Stimulated activated CD8-positive, alpha-beta memory T cell treated with anti-CD3 and anti-CD28 coated beads, Interleukin-7, amount 100 ng/mL, for 24 hours (primary cell): ENCODE data around the gene FERMT3.
"Not testable (repeated sequence)": the region's sequence is repeated elsewhere in the genome, so short reads cannot be mapped to it uniquely, and the experiment has no call there.

ENCODE experiments used
- DNase-seq: peaks from one replicate; pipeline ENCODE4 v3.0.0-alpha.2; 2020; ENCODE audit warnings: low read depth

Gene FERMT3

GRCh38 chr11:64235437-64236161, 29.1 kb downstream of the FERMT3 start:
- no peak for DNase-seq

- DNase-seq, result no peak
These were observed 31.0 kb downstream of the FERMT3 start for GRCh38 chr11:64237484-64237951.

GRCh38 chr11:64238076-64238475, 31.6 kb downstream of the FERMT3 start:
- no peak for DNase-seq

GRCh38 chr11:64238999-64239398, 32.5 kb downstream of the FERMT3 start:
- no peak for DNase-seq

- no peak for DNase-seq
These were observed 33.3 kb downstream of the FERMT3 start for GRCh38 chr11:64239662-64240434.

- DNase-seq, result peak; percentile 93
These were observed 34.1 kb downstream of the FERMT3 start, which contains the start of gene FKBP2 for GRCh38 chr11:64240435-64241240. Gene FKBP2, plus strand, starts transcription at chr11:64241095. Its CDS starts 1,293 bp downstream, at chr11:64242388.

- DNase-seq, result peak; percentile 99
These were observed 34.6 kb downstream of the FERMT3 start for GRCh38 chr11:64241241-64241490.

- DNase-seq, result no peak
These were observed 35.2 kb downstream of the FERMT3 start for GRCh38 chr11:64241491-64242374.

- DNase-seq, result no peak
These were observed 36.8 kb downstream of the FERMT3 start for GRCh38 chr11:64243236-64243854.

- no peak for DNase-seq
These were observed 37.6 kb downstream of the FERMT3 start for GRCh38 chr11:64244107-64244506.

GRCh38 chr11:64244966-64245365, 38.4 kb downstream of the FERMT3 start:
- no peak for DNase-seq

- no peak for DNase-seq
These were observed 38.9 kb downstream of the FERMT3 start for GRCh38 chr11:64245401-64245796.

GRCh38 chr11:64245797-64246620, 39.5 kb downstream of the FERMT3 start:
- DNase-seq, result peak; percentile 64

- not testable (repeated sequence) for DNase-seq
These were observed 40.0 kb downstream of the FERMT3 start for GRCh38 chr11:64246621-64246870.

- DNase-seq, result peak; percentile 67
These were observed 40.6 kb downstream of the FERMT3 start, which contains the start of gene PPP1R14B for GRCh38 chr11:64246871-64247728. Gene PPP1R14B, minus strand, starts transcription at chr11:64246943. Its CDS starts 270 bp downstream, at chr11:64246673.

- no peak for DNase-seq
These were observed 41.4 kb downstream of the FERMT3 start for GRCh38 chr11:64247729-64248531.

- DNase-seq, result no peak
These were observed 42.1 kb downstream of the FERMT3 start for GRCh38 chr11:64248578-64248977.

- no peak for DNase-seq
These were observed 42.5 kb downstream of the FERMT3 start for GRCh38 chr11:64249038-64249437.
